HG03457 (cell line): ENCODE data around the gene POR.
"Not testable (repeated sequence)": the region's sequence is repeated elsewhere in the genome, so short reads cannot be mapped to it uniquely, and the experiment has no call there.

Source experiments
- ATAC-seq: cut with Tn5 transposase; IDR thresholded peaks from one replicate; pipeline ENCODE4 v1.9.1; 2021; ENCODE audit warnings: moderate number of reproducible peaks; ENCODE audit not compliant: unreplicated experiment

POR gene

GRCh38 chr7:75884476-75884875 is 30.5 kb upstream of the POR start:
- ATAC-seq, result no peak

DNA sequence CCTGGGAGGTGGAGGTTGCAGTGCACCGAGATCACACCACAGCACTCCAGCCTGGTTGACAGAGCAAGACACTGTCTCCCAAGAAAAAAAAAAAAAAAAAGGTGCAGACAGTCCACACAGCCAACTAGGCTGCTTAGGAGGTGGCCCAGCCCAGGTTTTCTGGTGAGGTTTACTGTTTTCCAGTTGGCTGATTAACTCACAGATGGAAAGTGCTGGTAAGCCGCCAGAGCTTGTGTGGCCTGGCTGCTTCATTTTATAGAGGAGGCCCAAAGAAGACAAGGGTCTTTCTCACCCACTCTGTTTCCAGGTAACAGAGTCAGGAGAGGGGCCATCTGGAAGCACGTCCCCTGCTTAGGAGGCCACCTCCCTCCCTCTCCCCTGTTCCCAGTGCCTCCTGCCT is 29.9 kb upstream of the POR start:
- no peak for ATAC-seq

DNA sequence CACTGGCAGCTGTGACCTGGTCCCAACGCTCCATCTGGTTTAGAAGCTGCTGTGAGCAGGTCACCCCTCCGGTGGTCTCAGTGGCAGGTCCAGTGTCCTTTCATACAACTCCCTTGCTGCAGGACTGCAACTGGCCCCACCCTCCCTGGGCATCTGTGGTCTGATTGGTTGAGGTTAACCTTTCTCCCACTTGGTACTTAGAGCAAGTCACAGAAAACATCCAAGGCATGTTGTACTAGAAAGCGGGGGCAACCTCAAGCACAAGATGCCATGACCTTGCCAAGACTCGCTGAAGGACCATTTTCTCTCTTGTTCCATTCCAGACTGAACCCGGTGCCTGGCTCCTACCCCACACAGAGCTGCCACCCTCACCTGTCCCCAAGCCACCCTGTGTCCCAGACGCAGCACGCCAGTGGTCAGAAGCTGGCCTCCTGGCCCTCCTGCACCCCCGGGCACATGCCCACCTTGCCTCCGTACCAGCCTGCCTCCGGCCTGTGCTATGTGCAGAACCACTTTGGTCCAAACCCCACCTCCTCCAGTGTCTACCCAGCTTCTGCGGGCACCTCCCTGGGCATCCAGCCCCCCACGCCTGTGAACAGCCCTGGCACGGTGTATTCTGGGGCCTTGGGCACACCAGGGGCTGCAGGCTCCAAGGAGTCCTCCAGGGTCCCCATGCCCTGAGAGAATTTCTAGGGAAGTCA is 27.1 kb upstream of the POR start:
- no peak for ATAC-seq

DNA sequence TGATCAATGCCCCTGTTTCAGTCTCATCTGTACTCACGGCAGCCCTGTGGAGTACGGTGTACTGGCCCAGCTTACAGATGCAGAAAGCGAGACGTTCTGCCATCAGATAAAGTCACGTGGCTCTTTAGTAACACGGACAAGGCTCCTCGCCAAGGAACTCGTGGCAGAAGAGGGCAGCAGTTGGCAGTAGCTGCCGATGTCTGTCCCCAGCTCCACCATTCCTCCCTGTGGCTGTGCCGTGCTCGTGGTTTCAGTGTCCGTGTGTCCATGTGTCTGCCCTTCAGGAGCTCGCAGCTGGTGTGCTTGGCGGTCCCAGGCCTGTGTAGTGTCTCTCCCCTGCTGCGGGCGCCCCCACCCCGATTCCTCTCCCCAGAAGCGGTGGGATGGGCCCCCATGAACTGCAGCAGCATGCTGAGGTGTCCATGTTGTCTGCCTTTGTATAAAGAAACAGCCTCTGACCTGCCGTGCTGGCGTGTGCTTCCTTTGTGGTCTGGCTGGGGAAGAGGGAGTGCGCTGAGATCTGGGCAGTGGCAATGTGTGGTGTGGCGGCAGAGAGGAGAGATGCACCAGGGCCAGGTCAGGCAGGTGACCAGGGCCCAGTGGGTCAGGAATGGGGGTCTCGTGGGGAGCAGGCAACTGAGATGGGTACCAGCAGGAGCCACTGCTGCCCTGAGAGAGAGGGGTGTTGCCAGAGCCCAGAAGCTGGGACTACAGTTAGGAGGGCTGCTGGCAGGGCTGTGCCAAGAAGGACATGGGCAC is 26.3 kb upstream of the POR start:
- no peak for ATAC-seq

DNA sequence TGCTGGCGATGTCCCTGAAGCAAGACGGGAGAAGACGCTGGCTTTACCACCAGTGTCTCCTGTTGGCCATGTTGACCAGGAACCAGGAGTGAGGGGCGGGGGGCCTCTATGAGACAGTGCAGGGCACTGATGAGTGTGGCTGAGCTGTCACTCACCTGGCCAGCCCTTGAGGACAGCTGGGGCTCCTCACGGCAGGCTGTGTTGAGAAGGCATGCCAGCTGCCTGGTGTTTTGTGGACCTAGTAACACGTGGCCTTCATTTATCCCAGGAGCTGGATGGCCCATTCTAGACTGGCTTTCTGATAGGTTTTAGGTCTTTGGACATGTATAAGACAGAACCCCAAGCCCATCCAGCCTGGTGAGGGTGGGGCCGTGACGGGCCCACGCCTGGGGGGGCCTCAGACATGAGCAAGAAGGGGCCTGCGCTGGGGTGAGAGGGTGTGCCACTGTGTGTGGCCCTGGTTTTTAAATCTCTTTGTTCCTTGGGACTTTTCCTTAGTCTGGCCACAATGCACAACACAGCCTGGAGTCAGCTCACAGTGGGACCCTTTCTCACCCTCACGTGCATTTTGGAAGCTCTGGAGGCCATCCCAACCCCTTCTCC is 25.6 kb upstream of the POR start:
- no peak for ATAC-seq

DNA sequence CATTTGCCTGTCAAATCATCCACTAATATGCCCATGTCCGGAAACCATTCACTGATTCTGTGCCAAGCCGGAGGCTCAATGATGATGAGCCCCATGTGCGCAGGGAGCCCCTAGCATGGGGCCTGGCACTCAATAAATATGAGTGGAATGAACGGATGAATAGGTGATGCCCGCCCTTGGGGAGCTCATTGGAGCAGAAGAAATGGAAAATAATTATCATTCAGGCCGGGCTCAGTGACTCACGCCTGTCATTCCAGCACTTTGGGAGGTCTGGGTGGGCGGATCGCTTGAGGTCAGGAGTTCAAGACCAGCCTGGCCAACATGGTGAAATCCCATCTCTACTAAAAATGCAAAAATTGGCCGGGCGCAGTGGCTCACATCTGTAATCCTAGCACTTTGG is 25.1 kb upstream of the POR start:
- no peak for ATAC-seq

- not testable (repeated sequence) for ATAC-seq
Measured at GRCh38 chr7:75891237-75891636, 23.7 kb upstream of the POR start.

DNA sequence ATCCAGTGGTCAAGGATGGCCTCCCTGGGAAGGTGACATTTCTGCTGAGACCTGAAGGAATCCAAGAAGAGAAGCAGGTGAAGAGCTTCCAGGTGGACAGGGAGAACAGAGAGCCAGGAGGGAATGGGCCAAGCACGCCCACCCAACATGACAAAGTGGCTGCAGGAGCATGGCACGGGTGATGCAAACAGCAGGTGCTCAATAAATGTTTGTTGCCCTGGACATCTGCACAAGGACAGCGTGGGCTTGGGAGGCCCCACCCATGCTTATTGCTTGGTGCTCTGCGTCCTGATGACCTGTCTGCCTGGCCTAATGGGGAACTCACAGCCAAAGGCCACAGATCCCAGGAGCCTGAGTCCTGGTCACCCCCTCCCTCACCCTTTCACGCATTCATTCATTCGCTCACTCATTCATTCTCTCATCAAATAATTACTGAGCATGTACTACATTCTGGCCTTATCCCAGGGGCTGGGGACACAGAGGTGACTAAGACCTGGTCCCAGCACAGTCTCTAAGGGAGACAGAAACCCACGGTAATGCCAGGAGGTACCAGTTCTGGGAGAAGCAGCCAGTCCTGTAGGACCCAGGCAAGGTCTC is 23.0 kb upstream of the POR start:
- no peak for ATAC-seq

DNA sequence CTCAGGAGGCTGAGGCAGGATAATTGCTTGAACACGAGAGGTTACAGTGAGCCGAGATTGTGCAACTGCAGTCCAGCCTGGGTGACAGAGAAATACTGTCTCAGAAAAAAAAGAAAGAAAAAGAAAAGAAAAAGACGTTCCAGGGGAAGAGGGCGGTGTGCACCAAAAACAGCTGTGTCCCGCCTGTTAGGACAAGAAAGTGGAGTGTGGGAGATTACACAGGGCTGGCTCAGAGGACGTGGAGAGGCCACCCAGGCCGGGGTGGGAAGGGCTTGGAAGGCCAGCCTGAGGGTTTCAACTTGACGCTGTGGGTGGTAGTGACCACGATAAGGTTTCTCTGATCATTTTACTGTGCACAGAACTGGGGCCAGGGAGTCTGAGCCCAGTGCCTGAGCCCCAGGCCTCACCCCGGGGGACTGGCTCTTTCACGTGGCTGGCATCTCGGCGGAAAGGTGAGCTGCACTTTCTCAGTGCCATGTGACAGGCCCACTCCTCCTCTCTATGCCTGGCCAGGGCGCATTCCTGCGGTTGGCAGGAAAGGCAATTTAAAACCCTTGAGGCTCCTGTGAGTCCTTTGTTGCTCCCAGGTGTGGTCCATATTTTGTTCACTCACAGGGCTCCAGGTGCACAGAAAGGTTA is 22.2 kb upstream of the POR start:
- no peak for ATAC-seq

GRCh38 chr7:75896803-75897327 is 18.1 kb upstream of the POR start:
- ATAC-seq, result no peak

- ATAC-seq, result no peak
Measured at GRCh38 chr7:75900617-75901315, 14.2 kb upstream of the POR start.

DNA sequence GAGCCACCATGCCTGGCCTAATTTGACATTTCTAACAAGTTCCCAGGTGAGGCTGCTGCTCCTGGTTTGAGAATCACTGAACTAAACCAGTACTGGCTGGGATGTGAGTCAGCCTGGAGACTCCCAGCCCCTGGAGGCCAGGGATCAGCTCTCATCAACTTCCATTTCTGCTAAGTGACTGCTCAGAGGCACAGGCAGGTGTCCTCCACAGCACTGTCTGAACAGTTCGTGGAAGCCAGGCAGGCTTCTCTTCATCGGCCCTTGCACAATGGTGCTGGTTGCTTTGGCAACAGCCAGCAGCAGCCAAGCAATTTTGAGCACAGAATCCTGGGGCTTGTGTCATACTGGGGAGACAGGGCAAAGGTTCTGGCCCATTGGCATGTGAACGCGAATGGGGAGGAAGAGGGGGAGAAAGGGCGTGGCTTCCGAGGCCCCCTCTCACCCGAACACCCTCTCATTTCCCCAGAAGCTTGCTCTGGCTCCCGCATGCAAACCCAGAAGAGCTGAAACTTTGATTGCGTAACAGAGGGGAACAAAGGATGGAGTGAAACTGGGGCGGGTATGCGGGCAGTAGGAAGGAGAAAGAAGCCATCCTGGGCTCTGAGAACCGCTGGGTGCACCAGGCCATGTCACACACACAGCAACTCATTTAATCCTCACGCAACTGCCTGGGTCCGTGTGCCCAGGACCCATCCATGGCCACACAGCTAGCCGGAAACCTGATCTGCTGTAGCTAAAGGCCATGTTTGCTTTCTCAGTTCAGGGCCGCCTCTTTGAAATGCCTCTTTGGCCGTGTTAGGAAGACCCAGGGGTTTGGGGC is 9.0 kb upstream of the POR start:
- ATAC-seq, result no peak

DNA sequence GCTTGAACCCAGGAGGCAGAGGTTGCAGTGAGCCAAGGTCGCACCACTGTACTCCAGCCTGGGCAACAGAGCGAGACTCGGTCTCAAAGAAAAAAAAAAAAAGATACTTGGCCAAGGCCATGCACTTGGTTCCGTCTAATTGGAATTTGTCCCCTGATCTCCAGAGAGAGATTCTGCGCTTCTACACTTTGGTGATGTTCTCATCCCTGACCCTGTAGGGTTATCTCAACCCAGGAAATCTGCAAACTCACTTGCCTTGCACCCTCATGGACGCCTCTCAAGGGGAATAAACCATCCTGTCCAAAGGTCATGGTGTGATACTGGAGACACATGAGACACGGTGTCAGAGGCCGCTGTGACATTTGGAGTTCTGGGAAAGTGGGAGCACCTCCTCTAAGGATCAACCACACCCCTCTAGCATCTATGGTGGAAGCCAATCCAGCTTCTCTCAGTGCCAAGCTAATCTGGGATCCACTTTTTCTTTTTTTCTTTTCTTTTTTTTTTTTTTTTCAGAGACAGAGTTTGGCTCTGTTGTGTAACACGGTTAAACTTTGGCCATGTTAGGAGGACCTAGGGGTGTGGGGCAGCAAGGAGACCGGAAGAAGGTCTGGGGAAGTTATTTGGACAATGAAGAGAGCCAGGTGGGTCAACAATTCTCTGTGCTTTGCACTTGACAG is 7.8 kb upstream of the POR start:
- ATAC-seq, result no peak

DNA sequence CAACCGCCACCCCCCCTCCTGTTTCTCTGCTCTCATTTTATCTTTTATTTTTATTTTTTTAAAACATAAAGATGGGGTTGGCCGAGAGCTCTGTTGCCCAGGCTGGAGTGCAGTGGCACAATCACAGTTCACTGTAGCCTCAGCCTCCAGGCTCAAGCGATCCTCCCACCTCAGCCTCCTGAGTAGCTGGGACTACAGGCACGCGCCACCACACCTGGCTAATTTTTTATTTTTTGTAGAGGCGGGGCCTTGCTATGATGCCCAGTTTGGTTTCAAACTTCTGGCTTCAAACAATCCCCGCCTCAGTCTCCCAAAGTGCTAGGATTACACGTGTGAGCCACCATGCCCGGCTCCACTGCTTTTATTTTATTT is 7.3 kb upstream of the POR start:
- ATAC-seq, result not testable (repeated sequence)

GRCh38 chr7:75909521-75910132 is 5.3 kb upstream of the POR start:
- no peak for ATAC-seq

GRCh38 chr7:75911186-75911585 is 3.8 kb upstream of the POR start:
- ATAC-seq, result not testable (repeated sequence)

DNA sequence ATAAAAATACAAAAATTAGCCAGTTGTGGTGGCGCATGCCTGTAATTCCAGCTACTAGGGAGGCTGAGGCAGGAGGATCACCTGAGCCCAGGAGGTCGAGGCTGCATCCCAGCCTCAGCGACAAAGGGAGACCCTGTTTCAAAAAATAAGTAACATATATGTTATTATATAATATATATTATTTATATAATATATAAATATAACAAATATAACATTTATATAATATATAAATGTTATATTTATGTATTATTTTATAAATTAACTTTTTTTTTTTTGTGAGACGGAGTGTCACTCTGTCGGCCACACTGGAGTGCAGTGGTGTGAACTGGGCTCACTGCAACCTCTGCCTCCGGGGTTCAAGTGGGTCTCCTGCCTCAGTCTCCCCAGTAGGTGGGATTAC is 1.5 kb upstream of the POR start:
- ATAC-seq, result no peak

DNA sequence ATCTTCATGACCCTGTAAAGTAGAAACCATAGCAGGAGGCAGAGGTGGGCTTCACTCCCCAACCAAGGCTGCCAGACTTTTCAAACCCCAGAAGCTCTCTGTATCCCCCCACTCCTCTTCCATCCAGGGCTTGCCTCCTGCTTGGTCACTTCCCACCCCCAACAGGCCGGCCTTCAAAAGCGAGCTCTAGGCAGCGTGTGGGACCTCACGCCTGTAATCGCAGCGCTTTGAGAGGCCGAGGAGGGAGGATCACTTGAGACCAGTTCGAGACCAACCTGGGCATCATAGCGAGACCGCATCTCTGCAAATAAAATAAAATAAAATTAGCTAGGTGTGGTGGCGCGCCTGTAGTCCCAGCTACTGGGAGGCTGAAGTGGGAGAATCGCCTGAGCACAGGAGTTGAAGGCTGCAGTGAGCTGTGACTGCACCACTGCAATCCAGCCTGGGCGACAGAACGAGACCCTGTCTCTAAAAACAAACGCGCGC is 743 bp upstream of the POR start:
- ATAC-seq, result no peak
